K562 (cell line): Measurements from ENCODE around the gene SS18L1.

Experiments
- ETV6 ChIP-seq, 3 experiments: fragments of 150-350 bp in 1 of 3; sonication (generic) in 1 of 3; formaldehyde crosslinking in 1 of 3; IDR thresholded peaks; 2 replicates each; pipeline versions ENCODE4 v1.6.1 to v1.8.0; 2014 to 2022; ENCODE audit warnings: borderline replicate concordance in 2 of 3, low read depth in 2 of 3, antibody characterized with exemption in 1 of 3, low read length in 1 of 3, mild to moderate bottlenecking in 1 of 3, missing genetic modification reagents in 1 of 3
- GTF2E2 ChIP-seq: fragments of 200-800 bp; sonication (Bioruptor generic); IDR thresholded peaks from 2 replicates; pipeline ENCODE4 v1.6.1; 2016; ENCODE audit warnings: missing genetic modification characterization, missing compliant biosample characterization
- IRF2 ChIP-seq: sonication (generic); formaldehyde crosslinking; IDR thresholded peaks from 2 replicates; pipeline ENCODE4 v1.8.1; 2022; ENCODE audit warnings: mild to moderate bottlenecking, missing genetic modification reagents

DNA sequence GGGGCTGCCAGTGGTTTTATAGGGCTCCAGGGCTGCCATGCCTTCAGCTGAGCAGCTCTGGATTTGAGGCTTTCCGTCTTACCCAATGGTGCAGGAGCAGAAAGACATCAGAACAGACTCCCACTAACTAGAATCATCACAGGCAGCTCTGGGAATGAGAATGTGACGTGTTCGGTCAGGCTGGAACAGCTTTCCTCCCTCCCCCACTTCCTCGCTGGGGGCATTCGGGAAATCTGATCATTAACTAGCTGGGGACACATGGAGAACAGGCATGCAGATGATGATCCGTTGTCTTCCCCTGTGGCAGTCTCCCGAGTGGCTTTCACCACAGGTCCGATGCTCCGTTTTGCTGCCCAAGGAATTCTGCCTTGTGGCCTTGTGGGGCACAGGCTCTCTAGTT lies 33.7 kb downstream of the SS18L1 start:
- TF ChIP-seq IRF2 (CRISPR knock-in tag) (no peak), ETV6 (IDR thresholded peaks at IDR 0.05; ENCODE audit: borderline replicate concordance in 1 of 2, low read depth in 2 of 2, low read length in 1 of 2) (no peak), ETV6 (CRISPR knock-in tag; IDR thresholded peaks at IDR 0.05; ENCODE audit: borderline replicate concordance) (no peak), GTF2E2 (no peak)
